T47D (cell line): ENCODE measurements around the gene MMP12.
"Not testable (repeated sequence)": the region's sequence is repeated elsewhere in the genome, so short reads cannot be mapped to it uniquely, and the experiment has no call there.

Experiments used
- DNase-seq, 2 experiments: peaks; one replicate each; pipeline versions ENCODE4 v3.0.0 to v3.0.0-alpha.2; 2011 to 2012; ENCODE audit warnings: low read depth in 1 of 2, low spot score in 1 of 2
- JUND ChIP-seq: IDR thresholded peaks from 2 replicates; pipeline ENCODE4 v1.6.1; 2012; ENCODE audit warnings: low read depth
- in situ Hi-C: cut with HindIII; loops from 2 replicates; pipeline ENCODE4 v1.10.0; 2016; ENCODE audit warnings: low sequenced_read_pairs, low pct_unique_long_range_greater_than_20kb

The MMP12 gene

GRCh38 chr11:102874852-102875251 is at the start of gene MMP12:
Gene MMP12 (minus strand): TSS chr11:102874982. CDS start chr11:102874937, 45 bp downstream.
- in situ Hi-C loops = no loop called here
- DNase-seq = no peak
- TF ChIP-seq JUND = no peak

DNA sequence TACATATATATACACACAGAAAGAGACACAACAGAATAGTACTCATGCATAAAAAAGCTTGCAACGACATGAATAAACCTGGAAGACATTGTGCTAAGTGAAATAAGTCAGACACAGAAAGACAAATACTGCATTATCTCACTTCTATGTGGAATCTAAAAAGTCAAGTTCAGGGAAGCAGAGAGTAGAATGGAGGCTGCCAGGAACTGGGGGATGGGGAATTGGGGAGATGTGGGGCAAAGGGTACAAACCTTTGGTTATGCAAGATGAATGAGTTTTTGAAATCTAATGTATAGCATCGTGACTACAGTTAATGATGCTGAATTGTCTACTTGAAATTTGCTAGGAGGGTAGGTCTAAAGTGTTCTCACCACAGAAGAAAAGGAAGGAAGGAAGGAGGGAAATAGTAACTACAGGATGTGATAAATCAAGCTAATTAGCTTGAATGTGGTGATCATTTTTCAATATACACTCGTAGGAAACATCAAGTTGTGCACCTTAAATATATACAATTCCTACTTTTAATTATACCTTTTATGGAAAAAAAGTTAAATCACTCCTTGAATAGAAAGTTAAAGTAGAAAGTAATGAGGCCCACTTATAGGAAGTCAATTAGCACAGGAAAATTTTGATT is 46.9 kb upstream of the MMP12 start:
- TF ChIP-seq JUND = no peak
- no peak for DNase-seq
- in situ Hi-C loops = no loop called here

- in situ Hi-C loops = no loop called here
- DNase-seq = no peak
- TF ChIP-seq JUND = no peak
Observed at GRCh38 chr11:102920118-102920684, 45.4 kb upstream of the MMP12 start.

DNA sequence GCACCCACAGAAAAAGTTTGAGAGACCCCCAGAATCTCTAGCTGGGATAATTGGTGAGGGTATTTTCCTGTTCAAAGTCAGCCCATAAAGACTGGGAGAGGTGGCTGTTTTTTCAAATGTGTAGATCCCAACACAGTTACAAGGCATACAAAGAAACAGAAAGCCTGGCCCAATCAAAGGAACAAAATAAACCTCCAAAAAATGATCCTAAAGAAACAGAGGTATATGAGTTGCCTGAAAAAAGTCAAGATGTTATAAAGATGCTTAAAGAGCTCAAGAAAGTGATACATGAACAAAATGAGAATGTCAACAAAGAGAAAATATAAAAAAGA is 40.2 kb upstream of the MMP12 start:
- DNase-seq = no peak

DNA sequence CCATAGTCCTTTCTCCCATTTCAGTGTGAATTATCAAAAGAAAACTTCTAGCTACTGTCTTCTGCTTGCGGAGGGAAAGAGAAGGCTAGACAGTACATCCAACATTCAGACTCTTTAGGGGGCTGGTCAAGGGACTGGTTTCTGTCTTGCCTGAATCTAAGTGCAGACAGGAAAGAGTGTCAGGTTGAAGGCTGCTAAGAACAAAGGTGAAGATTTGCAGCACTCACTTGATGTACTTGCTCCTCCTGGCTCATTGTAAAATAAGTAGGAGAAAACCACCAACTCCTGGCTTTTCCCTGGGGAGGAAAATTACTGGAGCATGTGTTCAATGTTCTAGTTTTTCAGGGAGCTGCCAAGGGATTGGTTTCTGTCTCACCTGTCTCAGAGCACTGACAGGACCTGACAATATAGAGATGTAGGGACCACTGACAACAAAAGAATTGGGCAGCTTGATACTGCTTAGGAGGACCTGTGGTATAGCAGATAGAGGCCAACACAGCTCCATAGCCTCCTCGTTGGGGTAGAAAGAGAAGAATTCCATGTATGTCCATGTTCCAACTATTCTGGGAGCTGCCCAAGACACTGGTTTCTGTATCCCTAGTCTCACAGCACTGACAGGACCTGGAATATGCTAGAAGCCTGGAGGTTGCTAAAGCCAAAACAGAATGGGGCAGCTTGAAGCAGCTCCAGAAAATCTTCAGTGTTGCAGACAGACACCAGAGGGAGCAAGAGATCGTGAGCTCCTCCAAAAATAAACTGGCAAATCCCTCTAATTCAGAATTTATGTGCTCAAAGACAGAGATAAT is 39.7 kb upstream of the MMP12 start:
- no peak for TF ChIP-seq JUND
- peak; percentile 45 to 67 for DNase-seq
- in situ Hi-C loops = no loop called here

More for the DNA sequence above, 40.2 kb upstream of the MMP12 start:
- in situ Hi-C loops = no loop called here
- no peak for TF ChIP-seq JUND

- no peak for TF ChIP-seq JUND
- in situ Hi-C loops = no loop called here
- DNase-seq = no peak
Observed at GRCh38 chr11:102912482-102912830, 37.7 kb upstream of the MMP12 start.

DNA sequence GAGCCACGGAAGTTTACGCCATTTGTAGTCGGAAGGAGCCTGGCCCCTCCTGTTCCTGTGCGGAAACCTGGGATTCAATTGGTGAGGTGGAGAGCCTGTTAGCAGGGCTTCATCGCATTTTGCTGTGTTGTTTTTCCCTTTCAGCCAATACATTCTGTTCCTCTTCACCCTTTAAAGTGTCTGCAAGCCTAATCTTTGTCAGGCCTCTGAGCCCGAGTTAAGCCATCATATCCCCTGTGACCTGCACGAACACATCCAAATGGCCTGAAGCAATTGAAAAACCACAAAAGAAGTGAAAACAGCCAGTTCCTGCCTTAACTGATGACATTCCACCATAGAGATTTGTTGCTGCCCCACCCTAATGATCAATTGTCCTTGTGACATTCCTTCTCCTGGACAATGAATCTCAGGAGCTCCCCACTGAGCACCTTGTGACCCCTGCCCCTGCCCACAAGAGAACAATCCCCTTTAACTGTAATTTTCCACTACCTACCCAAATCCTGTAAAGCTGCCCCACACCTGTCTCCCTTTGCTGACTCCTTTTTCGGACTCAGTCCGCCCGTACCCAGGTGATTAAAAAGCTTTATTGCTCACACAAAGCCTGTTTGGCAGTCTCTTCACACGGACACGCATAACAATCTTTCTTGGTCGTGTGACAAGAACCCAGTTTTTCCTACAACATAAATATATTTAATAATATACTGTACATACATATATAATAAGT is 37.1 kb upstream of the MMP12 start:
- no peak for TF ChIP-seq JUND
- in situ Hi-C loops = no loop called here
- DNase-seq = no peak

DNA sequence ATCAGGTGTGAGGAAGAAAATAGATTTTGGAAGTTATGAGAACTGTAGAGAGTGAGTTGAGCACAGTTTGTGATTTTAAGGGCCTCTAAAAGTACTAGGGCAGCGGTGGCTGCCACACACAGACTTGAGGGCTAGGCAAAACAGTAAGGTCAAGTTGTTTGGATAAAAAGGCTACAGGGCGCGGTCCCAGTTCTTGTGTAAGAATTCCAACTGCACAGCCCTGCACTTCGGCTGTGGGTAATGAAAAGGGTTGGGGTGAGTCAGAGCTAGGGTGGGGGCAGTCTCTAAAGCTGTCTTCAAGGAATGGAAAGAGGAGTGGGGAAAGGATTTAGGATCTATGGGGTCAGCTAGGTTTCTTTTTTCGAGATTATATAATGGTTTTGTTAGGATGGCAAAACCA is 31.1 kb upstream of the MMP12 start:
- DNase-seq, in situ Hi-C loops: not testable (repeated sequence)

GRCh38 chr11:102903895-102904294 is 29.1 kb upstream of the MMP12 start:
- in situ Hi-C loops = not testable (repeated sequence)

DNA sequence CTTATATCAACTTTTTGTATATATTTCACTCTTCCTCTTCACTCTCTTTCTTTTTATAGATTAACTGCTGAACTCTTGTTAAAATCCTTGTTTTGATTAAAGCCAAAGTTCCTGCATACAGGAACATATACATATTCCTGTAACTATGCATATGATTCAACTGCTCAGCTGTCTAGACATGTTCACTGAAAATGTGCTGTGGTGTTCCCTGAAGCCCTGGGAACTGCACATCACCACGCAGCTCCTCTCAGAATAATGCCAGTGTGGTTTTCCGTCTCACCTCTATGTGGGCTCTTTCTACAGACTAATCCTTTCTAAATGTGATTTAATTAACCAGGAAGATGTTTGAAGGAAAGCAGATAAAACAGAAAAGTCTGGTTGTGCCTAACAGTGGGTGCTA is 25.6 kb upstream of the MMP12 start:
- DNase-seq = no peak
- in situ Hi-C loops = no loop called here
- TF ChIP-seq JUND = no peak

More at GRCh38 chr11:102903895-102904294, 29.1 kb upstream of the MMP12 start:
- not testable (repeated sequence) for DNase-seq

DNA sequence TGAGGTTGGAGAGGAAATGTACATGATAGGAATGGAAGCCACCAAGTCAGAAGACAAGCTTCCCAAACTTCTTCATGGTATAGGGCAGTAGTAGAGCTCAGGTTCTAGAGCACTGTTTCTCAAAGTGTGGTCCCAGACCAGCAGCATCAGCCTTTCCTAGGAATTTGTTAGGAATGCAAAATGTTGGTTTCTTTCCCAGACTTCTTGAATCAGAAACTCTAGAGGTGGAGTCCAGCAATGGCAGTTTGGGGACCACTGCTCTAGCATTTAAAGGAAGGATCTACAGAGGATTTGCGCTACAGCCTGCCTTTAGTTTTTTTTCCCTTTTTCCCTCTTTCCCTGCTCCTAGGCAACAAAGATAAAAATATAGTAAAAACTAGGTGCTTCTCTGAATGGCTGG is 17.0 kb upstream of the MMP12 start:
- in situ Hi-C loops = no loop called here
- no peak for DNase-seq
- TF ChIP-seq JUND = no peak

- in situ Hi-C loops = no loop called here
- no peak for DNase-seq
Observed at GRCh38 chr11:102886999-102887398, 12.2 kb upstream of the MMP12 start.

DNA sequence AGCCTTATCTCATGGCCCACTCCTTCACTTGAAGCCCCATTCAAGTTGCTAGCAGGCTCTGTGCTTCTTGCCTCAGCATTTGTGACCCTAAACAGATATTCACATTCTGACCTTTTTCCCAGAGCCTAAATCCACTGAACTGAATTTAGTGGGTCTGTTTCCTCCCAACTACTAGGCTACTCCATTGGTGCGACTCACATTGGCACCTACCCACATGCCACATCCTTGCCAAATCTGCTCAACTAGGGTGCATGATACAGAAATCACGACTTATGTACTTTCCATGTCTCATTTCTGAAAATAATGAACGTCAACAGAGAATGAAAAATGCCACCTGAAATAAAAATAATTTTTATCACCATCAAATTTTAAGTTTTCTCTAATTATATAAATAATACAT is 8.4 kb upstream of the MMP12 start:
- no peak for DNase-seq
- in situ Hi-C loops = no loop called here
- TF ChIP-seq JUND = no peak

More at GRCh38 chr11:102886999-102887398, 12.2 kb upstream of the MMP12 start:
- no peak for TF ChIP-seq JUND
